Measurements from ENCODE around the gene OR51T1. TPM values are rescaled to one million over a fixed set of nuclear protein-coding genes. Genes with fewer than 3 reads are reported as not detected.

Gene OR51T1
- total and polyA plus RNA-seq, 2 donors (not counting 3 experiments of a cell fraction or from before 2014, with no cell fraction given), result not detected

- Histone ChIP-seq H3K9me1 (replicated peaks; ENCODE audit: control insufficient read depth, extremely low read depth, insufficient read depth, low read length) (no peaks in the 10 kb centered on the region), H3K36me3 (ENCODE audit: control insufficient read depth in 2 of 2, extremely low read depth in 1 of 2, insufficient read depth in 2 of 2, low read length in 2 of 2) (no peaks in the 10 kb centered on the region), H3K9ac (replicated peaks; ENCODE audit: extremely low read depth, insufficient read depth, low read length) (no peak within 1 kb of the TSS), H3K27ac (ENCODE audit: insufficient read depth, low read depth, low read length) (no peak within 1 kb of the TSS), H3K4me2 (ENCODE audit: insufficient read depth, low read length) (no peak within 1 kb of the TSS), H3K9me3 (replicated peaks; ENCODE audit: control insufficient read depth, insufficient read depth, low read length) (no peaks in the 10 kb centered on the region), H3K79me2 (ENCODE audit: control insufficient read depth, insufficient read depth, low read length) (no peaks in the 10 kb centered on the region), H3K4me3 (replicated peaks in 1 of 3; ENCODE audit: insufficient read depth in 1 of 3, low read depth in 1 of 3, low read length in 3 of 3) (no peak within 1 kb of the TSS), H4K20me1 (replicated peaks; ENCODE audit: control insufficient read depth, extremely low read depth, insufficient read depth, low read length) (no peaks in the 10 kb centered on the region), H3K27me3 (ENCODE audit: control insufficient read depth in 2 of 2, insufficient read depth in 2 of 2, low read length in 2 of 2) (no peaks in the 10 kb centered on the region), H3K4me1 (ENCODE audit: control insufficient read depth, extremely low read depth, insufficient read depth, low read length) (no peaks in the 10 kb centered on the region), H2AFZ (ENCODE audit: low read depth, low read length) (no peak within 1 kb of the TSS)
- TF ChIP-seq, protein P1, sequence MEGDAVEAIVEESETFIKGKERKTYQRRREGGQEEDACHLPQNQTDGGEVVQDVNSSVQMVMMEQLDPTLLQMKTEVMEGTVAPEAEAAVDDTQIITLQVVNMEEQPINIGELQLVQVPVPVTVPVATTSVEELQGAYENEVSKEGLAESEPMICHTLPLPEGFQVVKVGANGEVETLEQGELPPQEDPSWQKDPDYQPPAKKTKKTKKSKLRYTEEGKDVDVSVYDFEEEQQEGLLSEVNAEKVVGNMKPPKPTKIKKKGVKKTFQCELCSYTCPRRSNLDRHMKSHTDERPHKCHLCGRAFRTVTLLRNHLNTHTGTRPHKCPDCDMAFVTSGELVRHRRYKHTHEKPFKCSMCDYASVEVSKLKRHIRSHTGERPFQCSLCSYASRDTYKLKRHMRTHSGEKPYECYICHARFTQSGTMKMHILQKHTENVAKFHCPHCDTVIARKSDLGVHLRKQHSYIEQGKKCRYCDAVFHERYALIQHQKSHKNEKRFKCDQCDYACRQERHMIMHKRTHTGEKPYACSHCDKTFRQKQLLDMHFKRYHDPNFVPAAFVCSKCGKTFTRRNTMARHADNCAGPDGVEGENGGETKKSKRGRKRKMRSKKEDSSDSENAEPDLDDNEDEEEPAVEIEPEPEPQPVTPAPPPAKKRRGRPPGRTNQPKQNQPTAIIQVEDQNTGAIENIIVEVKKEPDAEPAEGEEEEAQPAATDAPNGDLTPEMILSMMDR (IDR thresholded peaks at IDR 0.05; ENCODE audit: extremely low read depth in 1 of 2, insufficient read depth in 1 of 2, low read depth in 1 of 2, low read length in 2 of 2), result no peak
- no peak for TF ChIP-seq MYC (IDR thresholded peaks at IDR 0.05; ENCODE audit: low read depth, low read length)
- no peak for TF ChIP-seq POLR2AphosphoS5 (IDR thresholded peaks at IDR 0.05; ENCODE audit: insufficient read depth, low read depth, low read length)
- TF ChIP-seq JUN (IDR thresholded peaks at IDR 0.05; ENCODE audit: borderline replicate concordance, insufficient read depth, insufficient read length, low read depth), result no peak
- no peak for TF ChIP-seq EZH2 (IDR thresholded peaks at IDR 0.05; ENCODE audit: borderline replicate concordance, low read depth, low read length, severe bottlenecking)
- TF ChIP-seq FOS (IDR thresholded peaks at IDR 0.05; ENCODE audit: borderline replicate concordance, insufficient read depth, low read length), result no peak
- TF ChIP-seq GATA2 (IDR thresholded peaks at IDR 0.05; ENCODE audit: insufficient read depth, insufficient read length, low read depth, low read length), result no peak
- no peak for TF ChIP-seq MAX (IDR thresholded peaks at IDR 0.05; ENCODE audit: insufficient read depth, insufficient read length)
- no peak for TF ChIP-seq POLR2A (IDR thresholded peaks at IDR 0.05; ENCODE audit: low read depth, low read length)
- ChIA-PET CTCF (no interaction called here), POLR2A (no interaction called here)
- FAIRE-seq (no peak), DNase-seq (ENCODE audit: low read depth, low spot score) (no peak)
- intact Hi-C loops (cut with micrococcal nuclease), result no loop called here
- dilution Hi-C loops (cut with MboI; ENCODE audit: extremely low pct_ligation_motif_present, low sequenced_read_pairs), result no loop called here
- no TSS peak for BruUV-seq (replicated peaks)
These were observed 21.8 kb downstream of the OR51T1 start, which contains the start of gene OR51A7 for GRCh38 chr11:4903484-4903883. TSS of gene OR51A7 (plus strand) at chr11:4903783. CDS start at chr11:4907370, 3,587 bp downstream.

Measured in endothelial cell of umbilical vein (primary cell).